Activated effector memory CD4-positive, alpha-beta T cell treated with Interleukin-2 at 50 U/mL for 16 hours (primary cell): Measurements from ENCODE around the gene OR4K2.
"Not testable (repeated sequence)": the region's sequence is repeated elsewhere in the genome, so short reads cannot be mapped to it uniquely, and the experiment has no call there.

Experiments used
- DNase-seq: peaks from one replicate; pipeline ENCODE4 v3.0.0-alpha.2; 2020

Gene OR4K2, protein sequence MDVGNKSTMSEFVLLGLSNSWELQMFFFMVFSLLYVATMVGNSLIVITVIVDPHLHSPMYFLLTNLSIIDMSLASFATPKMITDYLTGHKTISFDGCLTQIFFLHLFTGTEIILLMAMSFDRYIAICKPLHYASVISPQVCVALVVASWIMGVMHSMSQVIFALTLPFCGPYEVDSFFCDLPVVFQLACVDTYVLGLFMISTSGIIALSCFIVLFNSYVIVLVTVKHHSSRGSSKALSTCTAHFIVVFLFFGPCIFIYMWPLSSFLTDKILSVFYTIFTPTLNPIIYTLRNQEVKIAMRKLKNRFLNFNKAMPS

DNA sequence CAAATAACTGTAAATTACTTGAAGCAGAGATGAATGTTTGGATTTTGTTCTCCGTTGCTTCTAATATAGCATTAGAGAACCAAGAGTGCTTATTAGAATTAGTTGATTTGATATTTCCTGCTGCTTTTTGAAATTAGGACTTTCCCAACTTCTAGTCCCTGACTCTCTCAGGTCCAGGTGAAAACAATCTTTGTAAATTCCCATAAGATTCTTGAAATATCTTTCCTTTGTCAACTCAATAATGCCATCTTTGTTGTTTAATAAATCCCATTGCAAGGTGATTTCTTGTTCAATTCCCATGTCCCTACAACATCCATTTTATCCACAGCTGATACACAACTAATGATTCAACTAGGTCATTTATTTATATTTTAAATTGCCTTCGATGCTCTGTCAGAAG is at the start of gene OR4K2:
TSS of gene OR4K2 (plus strand) at position 301 of the 400 bp plus-strand sequence. CDS start 1,126 bp downstream, outside the sequence.
- no peak for DNase-seq

- DNase-seq = not testable (repeated sequence)
Measured at GRCh38 chr14:19827626-19828244, 47.2 kb upstream of the OR4K2 start.

DNA sequence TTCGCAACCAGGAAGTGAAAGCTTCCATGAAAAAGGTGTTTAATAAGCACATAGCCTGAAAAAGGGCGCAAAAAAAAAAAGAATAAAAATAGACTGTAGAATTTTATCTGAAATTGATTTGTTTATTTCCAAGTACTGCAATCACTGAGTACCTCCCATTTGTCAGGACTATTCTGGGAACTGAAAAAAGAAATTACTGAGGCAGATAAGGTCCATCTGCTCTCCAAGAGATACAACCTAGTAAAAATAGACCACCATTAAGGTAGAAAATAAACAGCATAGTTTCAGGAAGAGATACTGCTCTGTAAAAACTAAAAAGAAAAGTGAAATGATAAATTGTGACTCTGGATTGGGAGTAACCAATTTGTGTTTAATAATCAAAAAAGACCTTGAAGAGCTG is 46.6 kb upstream of the OR4K2 start:
- DNase-seq = no peak

GRCh38 chr14:19834203-19834848 is 40.6 kb upstream of the OR4K2 start:
- DNase-seq = not testable (repeated sequence)

GRCh38 chr14:19838433-19838832 is 36.5 kb upstream of the OR4K2 start:
- DNase-seq = no peak

GRCh38 chr14:19851365-19851764 is 23.6 kb upstream of the OR4K2 start:
- DNase-seq = no peak

- DNase-seq = not testable (repeated sequence)
Measured at GRCh38 chr14:19866061-19866669, 8.8 kb upstream of the OR4K2 start.

GRCh38 chr14:19873178-19873577 is 1.8 kb upstream of the OR4K2 start:
- DNase-seq = no peak

GRCh38 chr14:19878029-19878642 is 3.2 kb downstream of the OR4K2 start:
- DNase-seq = no peak

DNA sequence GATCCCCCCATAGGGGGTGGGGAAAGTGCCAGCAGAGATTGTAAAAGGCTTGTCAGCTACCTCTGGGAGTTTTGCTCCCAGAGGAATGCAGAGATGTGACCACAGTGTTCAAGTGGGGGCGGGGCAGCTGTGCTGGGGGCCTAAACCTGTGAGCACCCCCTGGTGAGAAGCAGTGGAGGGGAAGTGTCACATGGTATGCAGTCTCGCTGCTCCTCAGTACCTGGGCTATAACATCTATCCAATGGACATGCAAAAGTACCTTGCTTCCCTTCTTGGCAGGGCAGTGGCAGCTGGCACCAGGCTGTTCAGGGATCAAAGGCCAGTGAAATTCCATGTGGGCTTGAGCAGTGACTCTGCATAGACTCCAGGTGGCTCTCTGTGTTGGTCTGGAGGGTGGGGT is 20.3 kb downstream of the OR4K2 start:
- no peak for DNase-seq

DNA sequence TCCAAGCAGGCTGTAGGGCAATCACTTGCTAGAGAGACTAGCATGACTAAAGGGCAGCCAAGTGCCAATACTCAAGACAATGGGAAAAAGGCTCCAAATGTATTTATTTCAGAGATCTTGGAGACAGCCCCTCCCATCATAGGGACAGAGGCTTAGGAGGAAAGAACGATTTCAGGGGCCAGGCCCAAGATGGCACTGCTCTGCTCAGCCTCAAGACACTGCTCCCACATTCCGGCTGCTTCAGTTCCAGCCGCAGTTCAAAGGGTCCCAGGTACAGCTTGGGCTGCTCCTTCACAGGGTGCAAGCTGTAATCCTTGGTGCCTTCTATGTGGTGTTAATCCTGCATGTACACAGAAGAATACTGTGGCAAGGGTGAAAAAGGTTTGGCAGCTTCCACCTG is 26.1 kb downstream of the OR4K2 start:
- no peak for DNase-seq

- DNase-seq = no peak
Measured at GRCh38 chr14:19902409-19902808, 27.5 kb downstream of the OR4K2 start.

GRCh38 chr14:19906665-19907064 is 31.7 kb downstream of the OR4K2 start:
- no peak for DNase-seq

DNA sequence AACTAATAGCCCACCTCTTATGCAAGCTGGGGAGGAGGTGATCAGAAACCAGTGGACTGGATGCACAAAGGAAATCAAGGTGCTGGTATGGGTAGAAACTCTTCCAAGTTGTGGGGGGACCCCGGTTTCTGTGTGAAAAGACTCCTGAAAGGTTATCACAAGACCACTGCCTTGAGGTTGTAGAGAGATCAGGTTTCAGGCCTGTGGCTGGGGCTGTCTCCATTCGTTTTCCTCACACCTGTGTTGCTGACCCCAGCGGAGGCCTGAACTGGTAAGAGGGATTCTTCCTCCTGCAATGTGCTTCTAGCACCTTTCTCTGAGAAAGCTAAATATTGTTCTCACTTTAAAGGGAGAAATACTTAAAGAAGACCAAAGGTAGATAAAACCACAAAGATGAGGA is 36.2 kb downstream of the OR4K2 start:
- no peak for DNase-seq

DNA sequence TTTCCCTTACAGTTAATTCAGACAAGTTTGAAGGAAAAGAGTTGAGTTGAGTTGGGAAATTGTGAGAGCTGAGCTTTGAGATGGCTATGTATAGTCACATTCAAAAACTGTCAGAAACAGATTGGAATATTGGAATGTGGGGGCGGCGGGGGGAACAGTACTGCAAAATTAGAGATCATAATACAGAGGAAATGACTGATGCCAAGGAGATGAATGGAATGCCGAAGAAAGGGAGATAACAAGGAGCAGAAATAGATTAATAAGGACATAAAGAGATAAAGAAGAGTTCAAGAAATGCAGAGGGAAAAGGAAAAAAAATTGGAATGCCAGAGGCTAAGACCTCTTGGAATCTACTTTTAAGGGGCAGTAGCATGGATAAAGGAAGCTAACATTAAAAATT is 42.3 kb downstream of the OR4K2 start:
- DNase-seq = no peak

GRCh38 chr14:19917955-19918518 is 43.1 kb downstream of the OR4K2 start:
- no peak for DNase-seq

DNA sequence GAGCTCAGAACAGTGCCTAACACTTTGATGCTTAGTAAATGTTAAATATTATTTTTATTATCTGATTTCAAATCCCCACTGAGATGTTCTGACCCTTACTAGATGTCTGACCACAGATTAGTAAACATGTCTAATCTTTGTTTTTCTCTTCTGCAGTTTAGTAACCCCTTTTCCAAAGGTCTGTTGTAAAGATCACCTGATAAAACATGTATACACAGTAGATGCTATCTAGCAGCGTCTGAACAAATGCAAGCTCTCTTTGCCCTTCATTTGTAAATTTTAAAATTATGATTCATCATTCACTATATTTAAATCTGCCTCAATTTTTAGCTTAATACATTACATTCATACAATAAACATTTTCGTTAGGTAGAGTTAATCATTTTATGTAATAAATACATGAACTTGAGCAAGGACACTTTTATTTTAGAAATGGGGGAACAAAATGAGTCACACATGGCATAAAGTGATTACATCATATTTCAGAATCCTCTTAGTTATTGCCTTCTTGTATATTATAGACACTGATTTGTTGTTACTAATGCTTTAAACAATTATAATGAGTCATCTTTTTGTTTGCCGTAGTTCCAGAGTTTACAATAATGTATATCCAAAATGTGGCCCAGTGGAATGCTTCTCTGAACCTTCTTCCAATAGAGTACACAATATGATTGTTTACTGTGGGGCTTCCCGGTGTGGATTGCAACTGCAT is 43.8 kb downstream of the OR4K2 start:
- DNase-seq = no peak

GRCh38 chr14:19920021-19920657 is 45.2 kb downstream of the OR4K2 start, which contains the start of gene OR4K5:
Gene OR4K5, plus strand, starts transcription at chr14:19920607. Its CDS starts 0 bp downstream, at chr14:19920607.
- no peak for DNase-seq

- no peak for DNase-seq
Measured at GRCh38 chr14:19930617-19931016, 55.7 kb downstream of the OR4K2 start, which contains the start of gene OR4K1. Gene OR4K1, plus strand, starts transcription at chr14:19930917. Its CDS starts 4,750 bp downstream, at chr14:19935667.
